ENCODE measurements around the gene AGBL2. TPM values are rescaled to one million over a fixed set of nuclear protein-coding genes. Genes with fewer than 3 reads are reported as not detected.
A peak's percentile ranks its signal among the peaks of the same experiment; 100 is the strongest.

AGBL2 gene
- total and polyA plus RNA-seq, 2 of the 8 experiments (the other 6 are each of a cell fraction or from before 2014, with no cell fraction given), result 2.1 to 6.5 TPM

- no peak for DNase-seq (ENCODE audit: low read depth in 1 of 2, low spot score in 2 of 2)
- POLR2A ChIA-PET (ENCODE audit: partially characterized antibody), result interaction anchor here (0.8 kb wide), 1 partner anchor 10 kb away, joined by 3 read pairs; the partner anchor contains the start of gene MTCH2
- CTCF ChIA-PET (ENCODE audit: partially characterized antibody), result no interaction called here
These were observed 63.2 kb downstream of the AGBL2 start for GRCh38 chr11:47651818-47652469.

More at GRCh38 chr11:47651818-47652469, 63.2 kb downstream of the AGBL2 start:
- H2BK5ac ChIP-seq (ENCODE audit: low read depth, low read length), result no peak overlapping the region
- H3K9me3 ChIP-seq (ENCODE audit: insufficient read depth in 2 of 2, low read depth in 1 of 2, low read length in 1 of 2), result no peaks in the 10 kb centered on the region
- no peak overlapping the region for H2AFZ ChIP-seq (ENCODE audit: low read length)
- no peak overlapping the region for H3K56ac ChIP-seq (replicated peaks; ENCODE audit: insufficient read length, low read depth, low read length)
- no peak overlapping the region for H3K23ac ChIP-seq (ENCODE audit: insufficient read length)
- H3K23me2 ChIP-seq (ENCODE audit: low read depth, low read length), result no peaks in the 10 kb centered on the region
- no peak overlapping the region for H3K4me2 ChIP-seq (ENCODE audit: insufficient read depth in 1 of 2, low read depth in 2 of 2, low read length in 2 of 2)
- H3K14ac ChIP-seq (ENCODE audit: insufficient read length), result no peak overlapping the region
- no peak overlapping the region for H4K8ac ChIP-seq (ENCODE audit: extremely low read depth, insufficient read depth, low read length)
- no peaks in the 10 kb centered on the region for H3K79me2 ChIP-seq (ENCODE audit: control insufficient read depth in 1 of 2, insufficient read depth in 2 of 2, low read length in 2 of 2)
- H4K5ac ChIP-seq (ENCODE audit: insufficient read length, low read depth, low read length), result no peak overlapping the region
- FAIRE-seq, result no peak
- H3K4me3 ChIP-seq (ENCODE audit: extremely low read depth in 1 of 4, insufficient read depth in 2 of 4, low read depth in 3 of 4, low read length in 4 of 4), result no peak overlapping the region
- no peak overlapping the region for H3K27ac ChIP-seq (ENCODE audit: low read depth, low read length)
- 97% methylated on average over 5 of the region's 5 CpGs; no CpG with 5 or more reads in 1 of the 2 experiments for WGBS, 2 experiments (ENCODE audit: extremely low coverage in 1 of 2, insufficient coverage in 1 of 2, insufficient read length in 1 of 2, insufficient replicate concordance in 2 of 2, low coverage in 1 of 2, low lambda C conversion rate in 2 of 2, missing lambda C conversion rate in 1 of 2)
- no peak overlapping the region for H3K9ac ChIP-seq (replicated peaks in 1 of 4; ENCODE audit: extremely low read depth in 1 of 4, low read depth in 3 of 4, low read length in 3 of 4)
- H2BK15ac ChIP-seq (ENCODE audit: low read length), result no peak overlapping the region
- no peak overlapping the region for H3K4ac ChIP-seq (replicated peaks; ENCODE audit: insufficient read length, low read depth, low read length)
- H3K27me3 ChIP-seq (replicated peaks in 1 of 4; ENCODE audit: control insufficient read depth in 3 of 4, extremely low read depth in 1 of 4, insufficient read depth in 3 of 4, low read length in 3 of 4), result no peaks in the 10 kb centered on the region
- no peak overlapping the region for H2BK12ac ChIP-seq (ENCODE audit: low read depth, low read length)
- no peaks in the 10 kb centered on the region for H3K4me1 ChIP-seq (replicated peaks in 1 of 4; ENCODE audit: control insufficient read depth in 3 of 4, insufficient read depth in 4 of 4, low read length in 3 of 4)
- no peak overlapping the region for H2BK120ac ChIP-seq (replicated peaks; ENCODE audit: low read depth, low read length)
- TF ChIP-seq KDM1A (IDR thresholded peaks at IDR 0.05; ENCODE audit: borderline replicate concordance, low read length), result no peak
- TF ChIP-seq NANOG (IDR thresholded peaks at IDR 0.05; ENCODE audit: insufficient read depth, low read depth, low read length, poor library complexity, severe bottlenecking), result no peak
- 0 out of 2 replicates have a peak, but pooled peaks have one; percentile 44 for TF ChIP-seq USF2 (IDR thresholded peaks at IDR 0.05; ENCODE audit: low read length)
- H3K18ac ChIP-seq (ENCODE audit: extremely low read depth, low read length), result no peak overlapping the region
- no peak overlapping the region for H2BK20ac ChIP-seq (ENCODE audit: low read length)
- H4K20me1 ChIP-seq (replicated peaks in 1 of 2; ENCODE audit: control insufficient read depth in 1 of 2, insufficient read depth in 2 of 2, low read length in 2 of 2), result no peaks in the 10 kb centered on the region
- no peak overlapping the region for H2AK5ac ChIP-seq (ENCODE audit: low read depth, low read length)
- no peaks in the 10 kb centered on the region for H3K36me3 ChIP-seq (ENCODE audit: control insufficient read depth in 2 of 4, insufficient read depth in 4 of 4, low read length in 3 of 4)
- H4K91ac ChIP-seq (replicated peaks; ENCODE audit: insufficient read length, low read length), result no peak overlapping the region
- H3K79me1 ChIP-seq (ENCODE audit: low read depth, low read length), result no peaks in the 10 kb centered on the region

Measured in H1 (cell line).